ENCODE measurements around the gene LTBP3.

LTBP3 gene

DNA sequence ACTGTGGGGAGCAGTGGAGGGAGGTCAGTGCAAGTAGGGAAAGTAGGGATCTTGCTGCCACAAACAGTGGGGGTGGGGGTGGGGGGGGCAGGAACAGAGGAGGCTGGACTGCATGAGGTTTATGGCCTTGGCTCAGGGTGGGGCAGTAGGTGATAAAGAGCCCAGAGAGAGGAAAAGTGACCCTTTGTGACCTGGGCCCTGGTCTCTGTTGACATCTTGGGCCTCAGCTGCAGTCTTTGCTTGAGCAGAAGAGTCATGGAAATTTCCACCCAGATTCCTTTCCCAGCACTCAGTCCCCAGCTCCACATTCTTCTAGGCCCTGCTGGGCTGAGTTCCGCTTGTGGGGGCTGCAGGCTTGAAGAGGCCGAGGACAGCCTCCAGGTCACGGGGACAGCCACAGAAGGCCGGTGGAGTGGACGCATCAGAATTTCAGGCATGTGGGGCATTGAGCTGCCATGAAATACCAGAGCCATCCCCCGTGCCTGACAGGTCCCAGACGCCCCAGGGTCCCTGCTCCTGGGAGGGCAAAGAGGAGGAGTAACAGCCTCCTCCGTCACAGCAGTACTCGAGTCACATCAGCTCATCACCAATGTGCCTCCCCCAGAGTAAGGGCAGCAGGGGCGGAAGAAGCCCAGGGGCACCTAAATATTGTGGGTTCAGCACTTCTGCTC, 69.0 kb downstream of the LTBP3 start:
- ChIA-PET POLR2A (ENCODE audit: low non-redundant PET) (interaction anchor here (0.6 to 1.5 kb wide), 2 partner anchors 8 to 11 kb away, joined by 3 to 4 read pairs; no protein-coding TSS in a partner anchor), CTCF (interaction anchor here (0.8 kb wide), 1 partner anchor 11 kb away, joined by 4 read pairs; no protein-coding TSS in a partner anchor)
- DNase-seq (ENCODE audit: low spot score) = no peak
- H3K27ac ChIP-seq = peak overlapping the region; percentile 99
- no peak for TF ChIP-seq CTCF (conservative IDR thresholded peaks at IDR 0.05; ENCODE audit: low read depth)

All from RWPE1 (cell line).